H1 (cell line): ENCODE data around the gene OR11H7. TPM values are rescaled to one million over a fixed set of nuclear protein-coding genes. Genes with fewer than 3 reads are reported as not detected.
"Not testable (repeated sequence)": the region's sequence is repeated elsewhere in the genome, so short reads cannot be mapped to it uniquely, and the experiment has no call there.

Experiments
- CTCF ChIA-PET: fragments of 300-600 bp; sonication (Branson Sonifier 250); formaldehyde crosslinking; loops from one replicate; lab custom pipeline; 2021; ENCODE audit not compliant: partially characterized antibody; lab: Charles Lee
- POLR2A ChIA-PET: fragments of 300-600 bp; sonication (Branson Sonifier 250); formaldehyde crosslinking; loops from one replicate; lab custom pipeline; 2021; ENCODE audit warnings: inconsistent platforms; ENCODE audit not compliant: partially characterized antibody; lab: Charles Lee
- DNase-seq, 2 experiments: peaks; one replicate each; pipeline versions ENCODE4 v3.0.0 to v3.0.0-alpha.2; 2010 to 2022; ENCODE audit warnings: low spot score in 2 of 2, low read depth in 1 of 2, mixed read lengths in 1 of 2
- FAIRE-seq: peaks from 2 replicates; lab custom pipeline; 2011; peaks lifted over from hg19 to GRCh38; lab: Jason Lieb, UNC
- H2AFZ ChIP-seq: 2 replicates; pipeline ENCODE4 v1.8.1; 2012; ENCODE audit warnings: low read length, inconsistent platforms
- H2AK5ac ChIP-seq: 2 replicates; pipeline ENCODE4 v1.6.1; 2013; ENCODE audit warnings: low read depth, low read length
- H2BK120ac ChIP-seq: replicated peaks from 2 replicates; pipeline ENCODE3; 2013; ENCODE audit warnings: low read depth, low read length, inconsistent platforms
- H2BK12ac ChIP-seq: 2 replicates; pipeline ENCODE4 v1.6.1; 2013; ENCODE audit warnings: low read depth, low read length
- H2BK15ac ChIP-seq: 2 replicates; pipeline ENCODE4 v1.6.1; 2013; ENCODE audit warnings: low read length
- H2BK20ac ChIP-seq: 2 replicates; pipeline ENCODE4 v1.6.1; 2013; ENCODE audit warnings: low read length
- H2BK5ac ChIP-seq: 2 replicates; pipeline ENCODE4 v1.6.1; 2013; ENCODE audit warnings: low read depth, low read length
- H3K14ac ChIP-seq: 2 replicates; pipeline ENCODE4 v1.6.1; 2013; ENCODE audit warnings: inconsistent platforms; ENCODE audit not compliant: insufficient read length
- H3K18ac ChIP-seq: 2 replicates; pipeline ENCODE4 v1.6.1; 2013; ENCODE audit warnings: low read length; ENCODE audit errors: extremely low read depth
- H3K23ac ChIP-seq: 2 replicates; pipeline ENCODE4 v1.6.1; 2013; ENCODE audit warnings: inconsistent platforms; ENCODE audit not compliant: insufficient read length
- H3K23me2 ChIP-seq: 2 replicates; pipeline ENCODE4 v1.6.1; 2013; ENCODE audit warnings: low read depth, low read length
- H3K27ac ChIP-seq: 2 replicates; pipeline ENCODE4 v1.6.1; 2011; ENCODE audit warnings: low read depth, low read length, inconsistent platforms
- H3K27me3 ChIP-seq, 4 experiments: replicated peaks in 1 of 4; 1 replicate in 1 of 4; 2 replicates in 3 of 4; pipeline versions ENCODE4 v1.6.1 to v1.8.1; 2011 to 2013; ENCODE audit warnings: low read length in 3 of 4, mild to moderate bottlenecking in 3 of 4, inconsistent platforms in 2 of 4, mixed read lengths in 2 of 4, moderate library complexity in 1 of 4; ENCODE audit not compliant: control insufficient read depth in 3 of 4, insufficient read depth in 3 of 4; ENCODE audit errors: extremely low read depth in 1 of 4
- H3K36me3 ChIP-seq, 4 experiments: 2 replicates each; pipeline versions ENCODE4 v1.6.1 to v1.8.1; 2011 to 2013; ENCODE audit warnings: mild to moderate bottlenecking in 4 of 4, low read length in 3 of 4, moderate library complexity in 2 of 4, control low read depth in 1 of 4, inconsistent platforms in 1 of 4; ENCODE audit not compliant: insufficient read depth in 4 of 4, control insufficient read depth in 2 of 4
- H3K4ac ChIP-seq: replicated peaks from 2 replicates; pipeline ENCODE3; 2013; ENCODE audit warnings: low read length, low read depth, mixed read lengths, inconsistent platforms; ENCODE audit not compliant: insufficient read length
- H3K4me1 ChIP-seq, 4 experiments: replicated peaks in 1 of 4; 1 replicate in 1 of 4; 2 replicates in 3 of 4; pipeline versions ENCODE4 v1.6.1 to v1.8.1; 2011 to 2013; ENCODE audit warnings: low read length in 3 of 4, inconsistent platforms in 2 of 4, mixed read lengths in 1 of 4; ENCODE audit not compliant: insufficient read depth in 4 of 4, control insufficient read depth in 3 of 4
- H3K4me2 ChIP-seq, 2 experiments: 2 replicates each; pipeline versions ENCODE4 v1.6.1 to v1.8.1; 2011 to 2013; ENCODE audit warnings: low read depth in 2 of 2, low read length in 2 of 2, control low read depth in 1 of 2, inconsistent platforms in 1 of 2, mild to moderate bottlenecking in 1 of 2; ENCODE audit not compliant: insufficient read depth in 1 of 2
- H3K4me3 ChIP-seq, 4 experiments: fragments of 200-600, 300-600 bp in 1 of 4; sonication (generic), shearing (Covaris generic), sonication (Bioruptor Twin) in 1 of 4; 2 replicates each; pipeline versions ENCODE4 v1.5.1 to v1.8.1; 2011 to 2016; ENCODE audit warnings: low read length in 4 of 4, low read depth in 3 of 4, control low read depth in 2 of 4, inconsistent platforms in 2 of 4, mild to moderate bottlenecking in 2 of 4, mixed read lengths in 1 of 4, moderate library complexity in 1 of 4; ENCODE audit not compliant: insufficient read depth in 2 of 4; ENCODE audit errors: extremely low read depth in 1 of 4
- H3K56ac ChIP-seq: replicated peaks from 2 replicates; pipeline ENCODE3; 2013; ENCODE audit warnings: low read depth, mild to moderate bottlenecking, mixed read lengths, low read length, inconsistent platforms; ENCODE audit not compliant: insufficient read length
- H3K79me1 ChIP-seq: 2 replicates; pipeline ENCODE4 v1.6.1; 2013; ENCODE audit warnings: low read depth, low read length, control low read depth
- H3K79me2 ChIP-seq, 2 experiments: 2 replicates each; pipeline versions ENCODE4 v1.6.1 to v1.8.1; 2012 to 2013; ENCODE audit warnings: low read length in 2 of 2, mild to moderate bottlenecking in 2 of 2, inconsistent platforms in 1 of 2; ENCODE audit not compliant: insufficient read depth in 2 of 2, control insufficient read depth in 1 of 2
- H3K9ac ChIP-seq, 4 experiments: replicated peaks in 1 of 4; 1 replicate in 1 of 4; 2 replicates in 3 of 4; pipeline versions ENCODE4 v1.6.1 to v1.8.1; 2011 to 2013; ENCODE audit warnings: low read depth in 3 of 4, low read length in 3 of 4, control low read depth in 2 of 4, mild to moderate bottlenecking in 2 of 4, moderate library complexity in 2 of 4, inconsistent platforms in 1 of 4; ENCODE audit errors: extremely low read depth in 1 of 4
- H3K9me3 ChIP-seq, 2 experiments: 2 replicates each; pipeline versions ENCODE4 v1.6.1 to v1.8.1; 2012 to 2013; ENCODE audit warnings: mild to moderate bottlenecking in 2 of 2, moderate library complexity in 2 of 2, control low read depth in 1 of 2, inconsistent platforms in 1 of 2, low read depth in 1 of 2, low read length in 1 of 2, mixed read lengths in 1 of 2; ENCODE audit not compliant: insufficient read depth in 2 of 2
- H4K20me1 ChIP-seq, 2 experiments: replicated peaks in 1 of 2; 2 replicates each; pipeline versions ENCODE3 to v1.8.1; 2011 to 2013; ENCODE audit warnings: inconsistent platforms in 2 of 2, low read length in 2 of 2, mild to moderate bottlenecking in 1 of 2; ENCODE audit not compliant: insufficient read depth in 2 of 2, control insufficient read depth in 1 of 2
- H4K5ac ChIP-seq: 2 replicates; pipeline ENCODE4 v1.6.1; 2013; ENCODE audit warnings: low read length, low read depth, mixed read lengths, inconsistent platforms; ENCODE audit not compliant: insufficient read length
- H4K8ac ChIP-seq: 2 replicates; pipeline ENCODE4 v1.8.0; 2013; ENCODE audit warnings: mild to moderate bottlenecking, moderate library complexity, low read length, inconsistent platforms; ENCODE audit not compliant: insufficient read depth; ENCODE audit errors: extremely low read depth
- H4K91ac ChIP-seq: replicated peaks from 2 replicates; pipeline ENCODE3; 2013; ENCODE audit warnings: low read length, mixed read lengths, inconsistent platforms; ENCODE audit not compliant: insufficient read length
- WGBS, 2 experiments: shearing (Covaris generic) in 1 of 2; methylation state at CpG; one replicate each; pipeline versions ENCODE4 v1.1.6 to v1.1.7; 2013 to 2015; ENCODE audit warnings: low lambda C conversion rate in 2 of 2, mixed read lengths in 2 of 2, inconsistent platforms in 1 of 2, low coverage in 1 of 2, missing lambda C conversion rate in 1 of 2; ENCODE audit not compliant: insufficient replicate concordance in 2 of 2, insufficient coverage in 1 of 2, insufficient read length in 1 of 2; ENCODE audit errors: extremely low coverage in 1 of 2, missing lambda C conversion rate in 1 of 2; 5-methylcytosine and 5-hydroxymethylcytosine counted together
- polyA plus RNA-seq, 7 experiments: library from polyadenylated mRNA; depleted of rRNA in 3 of 7; stranded (reverse) in 5 of 7; unstranded in 2 of 7; fragments of >200 nt in 5 of 7; fragments of 200-250 nt in 2 of 7; gene quantifications; 1 replicate in 5 of 7; 2 replicates in 1 of 7; 4 replicates in 1 of 7; pipeline versions ENCODE4 v1.2.1 to v1.2.3, GENCODE V29; 2011 to 2013; ENCODE audit warnings: missing spikeins in 2 of 7, mixed read lengths in 2 of 7
- total RNA-seq: library from RNA; stranded (reverse); fragmentation: NEBNext Ultra II Directional; extraction: Animal tissue kit (Norgen Biotek cat#: 25700); gene quantifications from 2 replicates; pipeline ENCODE4 v1.2.1, GENCODE V29; 2021

Gene OR11H7
- total and polyA plus RNA-seq, 2 of the 8 experiments (the other 6 are each of a cell fraction or from before 2014, with no cell fraction given), result not detected

DNA sequence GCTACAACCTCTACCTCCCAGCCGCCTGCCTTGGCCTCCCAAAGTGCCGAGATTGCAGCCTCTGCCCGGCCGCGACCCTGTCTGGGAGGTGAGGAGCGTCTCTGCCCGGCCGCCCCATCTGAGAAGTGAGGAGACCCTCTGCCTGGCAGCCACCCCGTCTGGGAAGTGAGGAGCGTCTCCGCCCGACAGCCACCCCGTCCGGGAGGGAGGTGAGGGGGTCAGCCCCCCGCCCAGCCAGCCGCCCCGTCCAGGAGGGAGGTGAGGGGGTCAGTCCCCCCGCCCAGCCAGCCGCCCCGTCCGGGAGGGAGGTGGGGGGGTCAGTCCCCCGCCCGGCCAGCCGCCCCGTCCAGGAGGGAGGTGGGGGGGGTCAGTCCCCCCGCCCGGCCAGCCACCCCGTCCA, 16.4 kb upstream of the OR11H7 start:
- H2BK15ac ChIP-seq, H2AK5ac ChIP-seq, H3K27ac ChIP-seq, H4K91ac ChIP-seq, H2BK12ac ChIP-seq, H3K36me3 ChIP-seq, H3K23ac ChIP-seq, H2AFZ ChIP-seq, H2BK5ac ChIP-seq, H3K27me3 ChIP-seq, POLR2A ChIA-PET, H3K4me1 ChIP-seq, H3K4ac ChIP-seq, H3K4me2 ChIP-seq, H3K4me3 ChIP-seq, H3K56ac ChIP-seq, FAIRE-seq, H3K18ac ChIP-seq, H4K8ac ChIP-seq, H2BK120ac ChIP-seq, H3K79me1 ChIP-seq, CTCF ChIA-PET, DNase-seq, H4K20me1 ChIP-seq, H4K5ac ChIP-seq, H2BK20ac ChIP-seq, H3K79me2 ChIP-seq, H3K14ac ChIP-seq, H3K9ac ChIP-seq, H3K23me2 ChIP-seq: not testable (repeated sequence)
- peaks cover 38 to 58% of the 10 kb centered on the region in 2 experiments for H3K9me3 ChIP-seq
- 98% methylated on average over 9 of the region's 28 CpGs; no CpG with 5 or more reads in 1 of the 2 experiments for WGBS, 2 experiments
